Activated naive CD4-positive, alpha-beta T cell (primary cell): ENCODE measurements around the gene TMEM191C.
"Not testable (repeated sequence)": the region's sequence is repeated elsewhere in the genome, so short reads cannot be mapped to it uniquely, and the experiment has no call there.

Experiments
- DNase-seq, 4 experiments: peaks; one replicate each; lab custom pipeline; 2025; lab: John Stamatoyannopoulos, UW

The TMEM191C gene

GRCh38 chr22:21446128-21446826 is 20.9 kb upstream of the TMEM191C start:
- no peak for DNase-seq

DNA sequence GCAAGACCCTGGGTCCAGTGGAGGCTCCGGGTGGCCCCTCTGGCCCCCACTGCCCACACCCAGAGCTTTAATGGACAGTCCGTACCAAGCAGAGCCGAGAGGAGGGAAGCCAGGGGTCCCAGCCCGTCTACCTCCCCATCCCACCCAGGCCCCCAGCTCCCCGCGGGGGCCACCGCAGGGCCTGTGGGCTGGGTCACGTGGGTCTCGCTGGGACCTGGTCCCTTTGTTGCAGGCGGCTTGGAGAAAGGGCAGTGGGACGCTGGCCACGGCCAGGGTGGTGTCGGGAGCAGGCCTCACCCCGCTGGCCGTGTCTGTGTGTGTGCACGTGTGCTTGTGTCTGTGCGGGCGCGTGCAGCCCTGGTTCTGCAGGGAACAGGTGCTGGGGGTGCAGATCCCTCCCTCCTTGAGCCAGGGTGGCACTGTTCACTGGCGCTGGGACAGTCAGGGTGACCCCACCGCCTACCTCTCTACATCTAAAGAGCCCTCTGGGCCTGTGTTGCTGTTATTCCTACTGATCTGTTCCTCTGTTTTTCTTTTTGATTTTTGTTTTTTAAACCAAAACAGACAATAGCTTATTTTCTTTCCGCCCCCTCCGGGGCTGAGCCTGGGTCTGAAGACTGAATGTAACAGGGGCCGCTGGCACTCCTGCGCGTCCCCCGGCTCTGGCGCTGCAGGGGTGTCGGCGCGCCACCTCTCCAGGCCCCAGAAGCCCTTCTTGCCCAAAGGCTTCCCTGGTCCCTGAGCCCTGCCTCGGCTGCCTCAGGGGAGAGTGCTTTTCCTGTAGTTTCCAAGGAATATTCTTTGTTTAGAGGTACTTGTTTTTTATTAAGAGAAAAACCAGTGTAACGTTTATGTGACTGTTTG is 20.1 kb upstream of the TMEM191C start:
- no peak for DNase-seq

DNA sequence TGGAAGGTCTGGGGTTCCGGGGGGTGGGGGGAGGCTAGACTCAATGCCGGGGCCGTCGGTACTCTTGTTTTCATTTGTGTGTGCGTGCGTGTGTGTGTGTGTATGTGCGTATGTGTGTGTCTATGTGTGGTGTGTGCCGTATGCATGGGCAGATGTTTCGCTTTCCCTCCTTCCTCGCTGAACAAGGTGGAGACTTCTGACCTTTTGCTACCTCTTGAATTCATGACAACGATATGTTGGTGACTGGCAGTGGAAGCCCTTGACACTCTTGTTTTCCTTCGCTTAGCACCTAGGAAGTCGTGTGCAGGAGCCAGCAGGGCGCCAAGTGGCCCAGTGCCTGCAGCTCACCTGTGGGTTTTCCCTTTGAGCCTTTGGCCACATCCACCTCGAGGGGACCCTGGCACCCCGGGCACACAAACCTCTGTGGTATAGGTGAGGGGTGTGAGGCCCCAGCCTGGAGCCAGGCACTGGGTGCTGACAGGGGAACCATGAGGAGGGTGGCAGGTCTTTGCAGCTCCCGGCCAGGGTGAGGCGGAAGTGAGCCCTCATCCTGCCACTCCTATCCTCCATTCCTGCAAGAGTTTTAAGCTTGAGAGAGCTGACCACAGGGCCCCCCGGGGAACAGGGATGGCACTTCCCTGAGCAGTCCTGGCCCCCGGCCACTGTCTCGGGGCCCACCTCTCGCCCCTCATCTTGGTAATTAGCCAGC is 19.3 kb upstream of the TMEM191C start:
- DNase-seq: no peak

- DNase-seq: no peak
Observed at GRCh38 chr22:21448627-21449416, 18.4 kb upstream of the TMEM191C start.

GRCh38 chr22:21449531-21450319 is 17.5 kb upstream of the TMEM191C start:
- no peak for DNase-seq

DNA sequence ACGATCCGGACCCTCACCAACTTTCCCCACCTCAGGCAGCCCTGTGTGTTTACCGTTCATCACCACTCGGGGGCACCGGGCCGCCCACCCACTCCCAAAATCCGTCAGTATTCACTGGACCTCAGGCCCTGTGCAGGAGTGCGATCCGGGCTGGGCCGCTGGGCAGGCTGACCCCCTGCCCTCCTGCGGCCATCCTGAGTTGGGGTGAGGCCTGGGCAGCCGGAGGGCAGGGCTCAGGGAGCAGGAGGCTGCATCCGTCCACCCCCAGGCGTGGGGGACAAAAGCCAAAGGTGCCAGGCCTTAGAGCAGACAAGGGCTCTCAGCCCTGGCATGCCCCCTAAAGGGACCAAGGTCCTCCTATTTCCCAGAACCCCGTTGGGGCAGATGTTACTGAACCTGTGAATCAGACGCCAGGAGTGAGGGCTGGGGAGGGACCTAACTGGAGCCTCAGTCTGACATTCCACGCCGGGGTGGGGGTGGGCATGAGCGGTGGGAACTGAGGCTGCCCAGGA is 16.8 kb upstream of the TMEM191C start:
- DNase-seq: no peak

- DNase-seq: no peak
Observed at GRCh38 chr22:21450858-21451353, 16.3 kb upstream of the TMEM191C start.

DNA sequence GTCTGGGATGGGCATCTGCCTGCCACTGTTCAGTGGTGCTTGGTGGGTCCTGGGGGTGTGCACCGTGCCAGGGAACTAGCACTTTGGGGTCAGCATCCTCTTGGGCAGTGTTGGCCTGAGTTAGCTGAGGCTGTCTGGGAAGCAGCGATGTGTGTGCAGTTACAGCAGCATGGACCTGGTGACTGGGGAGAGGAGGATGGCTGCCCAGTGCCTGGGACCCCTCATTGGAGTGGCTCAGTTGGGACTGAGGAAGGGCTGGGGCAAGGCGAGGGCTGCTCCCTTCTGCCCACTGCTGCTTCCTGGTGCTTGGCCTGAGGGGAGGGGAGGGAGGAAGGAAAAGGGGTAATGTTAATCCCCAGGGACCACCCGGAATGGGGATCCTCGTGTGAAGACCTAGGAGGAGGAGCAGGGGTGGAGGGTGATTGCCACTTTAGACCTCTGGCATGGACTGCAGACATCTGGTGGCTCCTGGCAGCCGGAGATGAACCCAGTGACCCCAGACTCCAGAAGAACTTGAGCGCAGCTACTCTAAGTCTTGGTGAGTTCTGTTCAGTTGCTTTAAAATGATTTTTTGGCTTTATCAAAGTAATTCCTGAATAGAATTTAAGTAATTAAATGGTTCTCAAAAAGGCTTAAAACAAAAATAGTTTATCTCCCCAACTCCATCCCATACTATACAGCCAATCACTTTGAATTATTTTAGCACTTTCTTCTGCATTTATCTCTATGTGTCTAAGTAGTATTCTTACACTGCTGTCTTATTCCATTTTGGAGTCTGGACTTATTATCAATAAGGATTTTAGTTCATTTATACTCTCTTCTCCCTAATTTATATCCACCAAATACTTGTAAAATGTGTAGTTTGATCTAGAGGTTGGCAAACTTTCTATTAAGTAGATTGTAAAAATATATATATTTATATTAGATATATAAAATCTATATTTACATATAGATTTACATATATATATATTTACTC is 15.4 kb upstream of the TMEM191C start:
- no peak for DNase-seq

- DNase-seq: not testable (repeated sequence)
Observed at GRCh38 chr22:21452666-21453065, 14.5 kb upstream of the TMEM191C start.

DNA sequence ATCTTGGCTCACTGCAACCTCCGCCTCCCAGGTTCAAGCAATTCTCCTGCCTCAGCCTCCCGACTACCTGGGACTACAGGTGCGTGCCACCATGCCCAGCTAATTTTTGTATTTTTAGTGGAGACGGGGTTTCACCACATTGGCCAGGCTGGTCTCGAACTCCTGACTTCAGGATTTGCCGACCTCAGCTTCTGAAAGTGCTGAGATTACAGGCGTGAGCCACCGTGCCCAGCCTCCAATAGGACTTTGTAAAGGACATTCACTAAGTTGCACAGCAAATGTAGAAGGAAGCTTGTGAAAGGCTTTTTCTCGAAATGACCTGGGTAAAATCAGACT is 12.2 kb upstream of the TMEM191C start:
- not testable (repeated sequence) for DNase-seq

- no peak for DNase-seq
Observed at GRCh38 chr22:21455334-21456089, 11.7 kb upstream of the TMEM191C start.

GRCh38 chr22:21457023-21457787 is 10.0 kb upstream of the TMEM191C start:
- no peak for DNase-seq

DNA sequence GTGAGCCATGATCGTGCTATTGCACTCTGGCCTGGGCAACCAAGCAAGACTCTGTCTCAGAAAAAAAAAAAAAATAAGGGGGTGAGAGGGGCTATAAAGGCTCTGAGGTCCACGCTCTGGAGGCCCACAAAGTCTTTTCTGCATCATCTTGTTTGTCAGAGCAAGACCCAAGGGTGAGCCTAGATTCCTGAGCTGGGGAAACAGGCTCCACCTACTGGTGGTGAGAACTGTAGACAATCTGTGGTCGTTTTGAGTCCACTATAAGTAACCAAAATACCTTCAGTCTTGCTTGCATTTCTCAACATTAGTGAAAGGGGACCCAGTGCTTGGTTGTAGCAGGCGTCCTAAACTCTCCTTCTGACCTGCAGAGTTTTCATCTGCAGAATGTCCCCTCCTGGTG is 4.5 kb upstream of the TMEM191C start:
- not testable (repeated sequence) for DNase-seq

GRCh38 chr22:21468194-21469096 is 1.3 kb downstream of the TMEM191C start:
- DNase-seq: not testable (repeated sequence)

- not testable (repeated sequence) for DNase-seq
Observed at GRCh38 chr22:21469097-21469994, 2.2 kb downstream of the TMEM191C start.

DNA sequence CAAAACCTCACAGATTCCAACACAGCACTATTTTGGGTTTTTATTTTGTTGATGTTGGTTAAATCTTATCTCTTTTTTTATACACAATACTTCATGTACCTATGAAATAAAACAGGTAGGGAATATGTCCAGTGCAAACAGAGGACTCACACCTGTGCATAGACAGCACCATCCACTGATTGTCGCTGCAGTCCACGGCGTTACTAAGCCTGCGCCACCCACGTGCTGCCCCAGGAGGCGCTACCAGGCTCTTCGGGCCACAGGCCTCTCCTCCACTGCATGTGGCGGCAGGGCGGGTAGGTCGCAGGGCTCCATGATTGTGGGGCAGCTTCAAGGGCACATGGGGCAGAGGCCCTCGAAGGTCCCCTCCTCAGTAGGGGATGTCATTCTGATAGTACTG is 5.8 kb downstream of the TMEM191C start:
- DNase-seq: not testable (repeated sequence)
